ENCODE measurements around the gene PAX4. TPM values are rescaled to one million over a fixed set of nuclear protein-coding genes. Genes with fewer than 3 reads are reported as not detected.

The PAX4 gene
- total RNA-seq, 1 experiment from 2014 or later = not detected

DNA sequence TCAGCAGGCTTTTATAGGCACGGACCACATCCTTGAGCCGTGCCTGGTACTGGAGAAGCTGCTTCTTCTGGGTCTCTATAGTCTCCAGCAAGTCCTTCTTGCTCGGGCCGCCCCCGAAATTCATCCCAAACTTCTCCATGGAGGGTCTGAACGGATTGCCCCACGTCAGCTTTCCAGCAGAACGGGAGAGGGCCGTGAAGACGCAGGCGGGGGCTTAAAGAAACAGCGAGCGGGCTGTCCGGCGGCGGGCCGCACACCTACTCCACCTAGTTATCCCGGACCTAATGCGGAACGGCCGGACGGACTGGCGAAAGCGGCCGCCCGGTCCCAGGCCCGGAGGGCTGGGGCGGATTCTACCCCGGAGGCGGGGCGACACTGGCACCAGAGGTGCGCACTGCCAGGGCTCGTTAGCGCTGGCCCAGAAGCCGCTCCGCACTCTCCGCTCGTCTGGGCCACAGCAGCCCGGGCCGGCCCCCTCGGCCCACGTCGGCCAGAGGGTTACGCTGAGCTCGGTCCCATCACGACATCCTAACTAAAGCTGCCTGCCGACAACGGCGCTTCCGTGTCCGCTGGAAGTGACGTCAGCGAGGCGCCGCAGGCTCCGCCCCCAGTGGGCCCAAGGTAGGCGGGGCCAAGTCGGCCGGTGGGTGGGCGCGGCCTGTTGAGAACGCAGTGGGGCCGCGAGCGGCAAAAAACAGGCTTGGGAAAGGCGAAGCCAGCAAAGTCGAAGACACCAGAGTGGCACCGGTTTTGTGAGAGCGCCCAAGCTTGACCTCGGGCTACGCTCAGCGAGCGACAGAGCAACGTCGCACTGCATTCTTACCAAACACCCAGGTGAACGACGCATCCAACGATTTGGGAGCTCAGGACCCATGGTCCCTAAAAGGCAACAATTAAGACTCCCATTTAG is 32.6 kb downstream of the PAX4 start, which contains the start of gene GCC1:
Gene GCC1 (minus strand): TSS at position 553 of the 910 bp plus-strand sequence. CDS start 414 bp downstream, at position 139.
- no peaks in the 10 kb centered on the region for H3K79me2 ChIP-seq (ENCODE audit: insufficient read depth, low read length)

More for the DNA sequence above, 32.6 kb downstream of the PAX4 start, which contains the start of gene GCC1:
- TF ChIP-seq, protein P1, sequence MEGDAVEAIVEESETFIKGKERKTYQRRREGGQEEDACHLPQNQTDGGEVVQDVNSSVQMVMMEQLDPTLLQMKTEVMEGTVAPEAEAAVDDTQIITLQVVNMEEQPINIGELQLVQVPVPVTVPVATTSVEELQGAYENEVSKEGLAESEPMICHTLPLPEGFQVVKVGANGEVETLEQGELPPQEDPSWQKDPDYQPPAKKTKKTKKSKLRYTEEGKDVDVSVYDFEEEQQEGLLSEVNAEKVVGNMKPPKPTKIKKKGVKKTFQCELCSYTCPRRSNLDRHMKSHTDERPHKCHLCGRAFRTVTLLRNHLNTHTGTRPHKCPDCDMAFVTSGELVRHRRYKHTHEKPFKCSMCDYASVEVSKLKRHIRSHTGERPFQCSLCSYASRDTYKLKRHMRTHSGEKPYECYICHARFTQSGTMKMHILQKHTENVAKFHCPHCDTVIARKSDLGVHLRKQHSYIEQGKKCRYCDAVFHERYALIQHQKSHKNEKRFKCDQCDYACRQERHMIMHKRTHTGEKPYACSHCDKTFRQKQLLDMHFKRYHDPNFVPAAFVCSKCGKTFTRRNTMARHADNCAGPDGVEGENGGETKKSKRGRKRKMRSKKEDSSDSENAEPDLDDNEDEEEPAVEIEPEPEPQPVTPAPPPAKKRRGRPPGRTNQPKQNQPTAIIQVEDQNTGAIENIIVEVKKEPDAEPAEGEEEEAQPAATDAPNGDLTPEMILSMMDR (conservative IDR thresholded peaks at IDR 0.05) = no peak
- H4K5ac ChIP-seq (ENCODE audit: insufficient read length, low read depth, low read length) = no peak within 1 kb of the TSS
- H3K9me3 Mint-ChIP-seq = no peaks in the 10 kb centered on the region
- peaks cover 24% of the 10 kb centered on the region for H3K27me3 Mint-ChIP-seq (ENCODE audit: low read depth)
- H3K27ac Mint-ChIP-seq = peak within 1 kb of the TSS in 2 of 3 experiments; percentile 74 to 95; a peak in 2 of 7 replicates
- no peak within 1 kb of the TSS for H2BK5ac ChIP-seq (ENCODE audit: insufficient read length, low read length)
- H3K4me2 ChIP-seq (ENCODE audit: insufficient read depth, insufficient read length, low read length) = peak within 1 kb of the TSS; percentile 82
- H3K4me3 Mint-ChIP-seq = peak within 1 kb of the TSS; percentile 91 to 95
- H3K79me1 ChIP-seq (ENCODE audit: insufficient read depth, low read depth, low read length, poor library complexity, severe bottlenecking) = peaks cover 6% of the 10 kb centered on the region
- no peak within 1 kb of the TSS for H2BK12ac ChIP-seq (ENCODE audit: insufficient read length, low read depth, low read length)
- H4K20me1 ChIP-seq (ENCODE audit: control insufficient read depth, insufficient read depth, insufficient read length) = no peaks in the 10 kb centered on the region
- peaks cover 18 to 33% of the 10 kb centered on the region in 2 experiments for H3K4me1 Mint-ChIP-seq
- no peak within 1 kb of the TSS for H3K27ac ChIP-seq (ENCODE audit: insufficient read length, low read depth, low read length)
- H4K91ac ChIP-seq (ENCODE audit: insufficient read length, low read depth, low read length) = no peak within 1 kb of the TSS
- peaks cover 18% of the 10 kb centered on the region for H3K23me2 ChIP-seq (ENCODE audit: insufficient read length, low read depth, low read length, poor library complexity, severe bottlenecking)
- peak within 1 kb of the TSS; percentile 53 for H3K9ac ChIP-seq (ENCODE audit: extremely low read depth, insufficient read length, low read length)
- no peak within 1 kb of the TSS for H3K14ac ChIP-seq (ENCODE audit: insufficient read depth, low read length)
- H3T11ph ChIP-seq (ENCODE audit: low read length) = no peak within 1 kb of the TSS
- no peak within 1 kb of the TSS for H2BK20ac ChIP-seq (ENCODE audit: low read depth, low read length, poor library complexity, severe bottlenecking)
- peaks cover 2% of the 10 kb centered on the region; the same call in 1 of the 2 replicates for H3K4me1 ChIP-seq (ENCODE audit: insufficient read depth, low read length)
- no peaks in the 10 kb centered on the region for H3K9me3 ChIP-seq (ENCODE audit: control insufficient read depth, low read depth, low read length)
- no peak within 1 kb of the TSS for H3K56ac ChIP-seq (ENCODE audit: insufficient read length, low read depth, low read length)
- H2BK120ac ChIP-seq (ENCODE audit: low read depth, low read length, poor library complexity, severe bottlenecking) = no peak within 1 kb of the TSS
- H2BK15ac ChIP-seq (ENCODE audit: low read depth, low read length) = no peak within 1 kb of the TSS
- no peak within 1 kb of the TSS for H2AK5ac ChIP-seq (ENCODE audit: insufficient read length, low read length)
- peaks cover 7% of the 10 kb centered on the region; the same call in 1 of the 2 replicates for H3K27me3 ChIP-seq (ENCODE audit: insufficient read depth, low read length)
- DNase-seq = peak; percentile 92
- no CpG with 5 or more reads among the region's 78 CpGs for WGBS (ENCODE audit: extremely low coverage, insufficient read length, low lambda C conversion rate)
- H3K4ac ChIP-seq (ENCODE audit: low read depth, low read length) = no peak within 1 kb of the TSS
- H3K23ac ChIP-seq (ENCODE audit: insufficient read length, low read depth, low read length) = no peak within 1 kb of the TSS
- H3K36me3 Mint-ChIP-seq (ENCODE audit: insufficient read depth in 1 of 3, low read depth in 3 of 3) = peaks cover 19 to 40% (median 23%) of the 10 kb centered on the region in 3 experiments
- H4K8ac ChIP-seq (replicated peaks; ENCODE audit: insufficient read length, low read depth, low read length) = no peak within 1 kb of the TSS
- no peak within 1 kb of the TSS for H2AFZ ChIP-seq (ENCODE audit: low read length)
- H3K18ac ChIP-seq (ENCODE audit: insufficient read length, low read depth, low read length) = peak within 1 kb of the TSS; percentile 28
